GM12878 (cell line): ENCODE data around the gene NPAS3. TPM values are rescaled to one million over a fixed set of nuclear protein-coding genes. Genes with fewer than 3 reads are reported as not detected.
A peak's percentile ranks its signal among the peaks of the same experiment; 100 is the strongest.

Experiments
- ATAC-seq: fragments of 200-7000 bp; cut with Tn5 transposase; 3 replicates; pipeline ENCODE4 v1.9.1; 2020; ENCODE audit warnings: mild to moderate bottlenecking, moderate library complexity
- BruUV-seq: library from RNA; stranded (reverse); fragments of 400-500 nt; replicated peaks from 2 replicates; lab custom pipeline; 2021; lab: Mats Ljungman, UMichigan
- CTCF ChIA-PET: fragments of 300-600 bp; sonication (Branson Sonifier 250); formaldehyde crosslinking; extraction: SDS; loops from one replicate; lab custom pipeline; 2021; ENCODE audit warnings: inconsistent platforms; lab: Yijun Ruan, JAX
- POLR2A ChIA-PET: fragments of 350-600 bp; formaldehyde crosslinking; extraction: SDS; loops from one replicate; lab custom pipeline; 2021; ENCODE audit warnings: inconsistent platforms; lab: Charles Lee
- RAD21 ChIA-PET: fragments of 300-600 bp; sonication (Branson Sonifier 250); formaldehyde crosslinking; loops from one replicate; lab custom pipeline; 2023; ENCODE audit warnings: antibody characterized with exemption; ENCODE audit not compliant: unreplicated experiment; lab: Charles Lee
- SMC1A ChIA-PET: fragments of 300-600 bp; sonication (Branson Sonifier 250); formaldehyde crosslinking; loops from one replicate; lab custom pipeline; 2023; ENCODE audit not compliant: unreplicated experiment, uncharacterized antibody; lab: Charles Lee
- DNase-seq: peaks from one replicate; pipeline ENCODE4 v3.0.0-alpha.2; 2011; ENCODE audit warnings: low read depth, low spot score
- FAIRE-seq: peaks from 3 replicates; lab custom pipeline; 2011; peaks lifted over from hg19 to GRCh38; lab: Jason Lieb, UNC
- H2AFZ ChIP-seq: 2 replicates; pipeline ENCODE4 v1.6.0; 2011; ENCODE audit warnings: low read depth, low read length, control low read depth; ENCODE audit not compliant: control insufficient read depth
- H3K27ac ChIP-seq: 2 replicates; pipeline ENCODE4 v1.5.1; 2011; ENCODE audit warnings: control low read depth; ENCODE audit not compliant: control insufficient read depth, insufficient read depth
- H3K27me3 ChIP-seq, 2 experiments: replicated peaks in 1 of 2; 2 replicates each; pipeline versions ENCODE4 v1.6.0 to v1.6.1; 2011; ENCODE audit warnings: low read length in 1 of 2; ENCODE audit not compliant: control insufficient read depth in 2 of 2, insufficient read depth in 2 of 2
- H3K36me3 ChIP-seq, 2 experiments: 2 replicates each; pipeline ENCODE4 v1.5.1; 2011; ENCODE audit warnings: low read length in 1 of 2; ENCODE audit not compliant: control insufficient read depth in 2 of 2, insufficient read depth in 2 of 2
- H3K4me1 ChIP-seq: 2 replicates; pipeline ENCODE4 v1.6.1; 2011; ENCODE audit warnings: mild to moderate bottlenecking, low read length, moderate library complexity, mixed read lengths; ENCODE audit not compliant: control insufficient read depth, insufficient read depth
- H3K4me2 ChIP-seq: 2 replicates; pipeline ENCODE4 v1.6.0; 2011; ENCODE audit warnings: control low read depth; ENCODE audit not compliant: control insufficient read depth, insufficient read depth
- H3K4me3 ChIP-seq: fragments of 200-600 bp; sonication (generic); 2 replicates; pipeline ENCODE4 v1.5.1; 2016
- H3K79me2 ChIP-seq: 2 replicates; pipeline ENCODE4 v1.6.0; 2011; ENCODE audit warnings: low read length; ENCODE audit not compliant: control insufficient read depth, insufficient read depth
- H3K9ac ChIP-seq: 2 replicates; pipeline ENCODE4 v1.8.0; 2011; ENCODE audit warnings: low read length, control low read depth, mixed read lengths; ENCODE audit not compliant: control insufficient read depth, insufficient read depth
- H3K9me3 ChIP-seq: replicated peaks from 3 replicates; pipeline ENCODE4 v1.5.1; 2011; ENCODE audit warnings: mild to moderate bottlenecking, low read length; ENCODE audit not compliant: control insufficient read depth, insufficient read depth
- H4K20me1 ChIP-seq: 2 replicates; pipeline ENCODE4 v1.6.0; 2011; ENCODE audit not compliant: control insufficient read depth, insufficient read depth
- CHD4 ChIP-seq: fragments of 200-600 bp; sonication (generic); IDR thresholded peaks from 2 replicates; pipeline ENCODE4 v1.6.1; 2016; ENCODE audit warnings: mild to moderate bottlenecking
- KAT2A ChIP-seq: conservative IDR thresholded peaks from 2 replicates; pipeline ENCODE4 v1.6.1; 2011; ENCODE audit warnings: low read depth, low read length; ENCODE audit not compliant: control insufficient read depth
- MTA2 ChIP-seq: fragments of 450-650 bp; IDR thresholded peaks from 2 replicates; pipeline ENCODE4 v1.6.1; 2016; ENCODE audit warnings: low read depth, mild to moderate bottlenecking, moderate library complexity
- MYC ChIP-seq: IDR thresholded peaks from 2 replicates; pipeline ENCODE4 v1.6.1; 2011; ENCODE audit warnings: mild to moderate bottlenecking, low read length, moderate library complexity, inconsistent platforms; ENCODE audit not compliant: insufficient read depth, insufficient replicate concordance, insufficient read length, severe bottlenecking
- SPI1 ChIP-seq: IDR thresholded peaks from 2 replicates; pipeline ENCODE4 v1.6.1; 2011; ENCODE audit warnings: low read depth, mild to moderate bottlenecking, low read length, moderate library complexity, borderline replicate concordance; ENCODE audit not compliant: insufficient read depth
- WGBS: methylation state at CpG from one replicate; pipeline ENCODE4 v1.1.6; 2016; ENCODE audit warnings: low lambda C conversion rate; ENCODE audit not compliant: insufficient replicate concordance, insufficient coverage; ENCODE audit errors: missing lambda C conversion rate; 5-methylcytosine and 5-hydroxymethylcytosine counted together
- in situ Hi-C: fragments of 300-500 bp; cut with MboI; formaldehyde crosslinking; loops from 9 replicates; pipeline ENCODE4 v1.14.3; 2018; ENCODE audit warnings: mixed read lengths
- intact Hi-C: fragments of 100-400 bp; cut with micrococcal nuclease; formaldehyde crosslinking; loops from one replicate; pipeline ENCODE4 v1.14.2; 2022; ENCODE audit not compliant: unreplicated experiment
- polyA plus RNA-seq, 11 experiments: library from polyadenylated mRNA; depleted of rRNA in 4 of 11; unstranded in 6 of 11; stranded (reverse) in 5 of 11; fragments of >200 nt; fragmentation: Nextera tagmentation in 4 of 11; fragmentation: Illumina TruSeq in 1 of 11; extraction: Ambion mirVana in 4 of 11; extraction: Trizol in 1 of 11; gene quantifications; 1 replicate in 1 of 11; 2 replicates in 10 of 11; pipeline versions ENCODE4 v1.2.1 to v1.2.3, GENCODE V29; 2011 to 2016; ENCODE audit warnings: inconsistent platforms in 2 of 11, missing spikeins in 2 of 11, low read depth in 1 of 11
- total RNA-seq, 4 experiments: library from RNA; depleted of rRNA in 3 of 4; stranded (reverse); fragments of >200 nt in 3 of 4; fragmentation: Illumina TruSeq in 1 of 4; extraction: Trizol in 1 of 4; gene quantifications; 2 replicates each; pipeline versions ENCODE4 v1.2.1 to v1.2.3, GENCODE V29; 2013 to 2021
- TF ChIP-seq, protein P1 (sequence below): fragments of 450-650 bp; IDR thresholded peaks from 2 replicates; pipeline ENCODE4 v1.6.1; 2016; ENCODE audit warnings: mild to moderate bottlenecking

Gene NPAS3
- total and polyA plus RNA-seq, 10 of the 15 experiments (the other 5 are each of a cell fraction or from before 2014, with no cell fraction given): under 0.01 to 2.7 (median 0.03) TPM; not detected in 6

- TF ChIP-seq MYC (no peak), SPI1 (peak; percentile 32; the same call in 1 of the 2 replicates), CHD4 (no peak), MTA2 (peak; percentile 74)
Observed at GRCh38 chr14:33524244-33524643, 585.6 kb downstream of the NPAS3 start (continued).

DNA sequence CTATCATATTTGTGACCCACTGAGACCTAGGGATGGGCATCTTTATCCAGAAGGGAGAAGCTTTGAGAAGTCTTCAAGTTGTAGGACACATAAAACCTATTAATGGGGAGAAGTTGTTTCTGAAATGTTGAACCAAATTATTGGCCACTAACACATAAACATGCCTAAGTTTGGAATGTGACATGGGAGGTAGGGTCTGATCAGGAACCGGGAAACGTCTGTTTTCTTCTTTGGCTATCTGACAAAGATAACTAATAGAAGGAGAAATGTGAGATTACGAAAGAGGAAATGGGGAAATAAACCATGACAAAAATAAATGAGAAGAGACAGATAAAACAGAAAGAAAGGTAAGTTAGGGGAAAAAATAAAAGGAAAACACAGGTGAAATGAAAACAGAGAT lies 586.9 kb downstream of the NPAS3 start:
- SMC1A ChIA-PET: interaction anchor here (1.4 to 18.1 kb wide), 4 partner anchors 11 to 151 kb away, joined by 6 to 298 read pairs (median 190); no protein-coding TSS in a partner anchor
- Histone ChIP-seq H3K27me3 (no peaks in the 10 kb centered on the region; a peak in 1 of 4 replicates), H3K9ac (no peak overlapping the region), H3K36me3 (no peaks in the 10 kb centered on the region), H2AFZ (no peak overlapping the region), H3K9me3 (no peaks in the 10 kb centered on the region), H3K4me3 (no peak overlapping the region), H3K4me1 (no peaks in the 10 kb centered on the region), H3K27ac (no peak overlapping the region), H4K20me1 (no peaks in the 10 kb centered on the region), H3K79me2 (no peaks in the 10 kb centered on the region), H3K4me2 (no peak overlapping the region)
- ATAC-seq: no peak
- intact Hi-C loops (no loop called here), in situ Hi-C loops (no loop called here)
- RAD21 ChIA-PET: interaction anchor here (1.6 to 12.6 kb wide), 4 partner anchors 13 to 103 kb away, joined by 3 to 279 read pairs (median 156); no protein-coding TSS in a partner anchor
- no peak for FAIRE-seq
- TF ChIP-seq, protein P1, sequence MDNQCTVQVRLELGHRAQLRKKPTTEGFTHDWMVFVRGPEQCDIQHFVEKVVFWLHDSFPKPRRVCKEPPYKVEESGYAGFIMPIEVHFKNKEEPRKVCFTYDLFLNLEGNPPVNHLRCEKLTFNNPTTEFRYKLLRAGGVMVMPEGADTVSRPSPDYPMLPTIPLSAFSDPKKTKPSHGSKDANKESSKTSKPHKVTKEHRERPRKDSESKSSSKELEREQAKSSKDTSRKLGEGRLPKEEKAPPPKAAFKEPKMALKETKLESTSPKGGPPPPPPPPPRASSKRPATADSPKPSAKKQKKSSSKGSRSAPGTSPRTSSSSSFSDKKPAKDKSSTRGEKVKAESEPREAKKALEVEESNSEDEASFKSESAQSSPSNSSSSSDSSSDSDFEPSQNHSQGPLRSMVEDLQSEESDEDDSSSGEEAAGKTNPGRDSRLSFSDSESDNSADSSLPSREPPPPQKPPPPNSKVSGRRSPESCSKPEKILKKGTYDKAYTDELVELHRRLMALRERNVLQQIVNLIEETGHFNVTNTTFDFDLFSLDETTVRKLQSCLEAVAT: peak; percentile 81
- no peak for TF ChIP-seq KAT2A
- POLR2A ChIA-PET: interaction anchor here (0.6 to 10.9 kb wide), 3 partner anchors 14 to 69 kb away, joined by 3 to 105 read pairs (median 101); no protein-coding TSS in a partner anchor
- CTCF ChIA-PET: interaction anchor here (1.3 to 3.3 kb wide), 2 partner anchors 12 to 150 kb away, joined by 3 to 9 read pairs; no protein-coding TSS in a partner anchor
- WGBS: 9% methylated on average over 3 of the region's 3 CpGs
- BruUV-seq: no TSS peak
- DNase-seq: no peak
